IPS-NIHi11 (cell line): ENCODE measurements around the gene MMUT.
"Not testable (repeated sequence)": the region's sequence is repeated elsewhere in the genome, so short reads cannot be mapped to it uniquely, and the experiment has no call there.

Source experiments
- DNase-seq: peaks from one replicate; pipeline ENCODE4 v3.0.0; 2012; ENCODE audit warnings: mixed read lengths, low spot score

The MMUT gene

DNA sequence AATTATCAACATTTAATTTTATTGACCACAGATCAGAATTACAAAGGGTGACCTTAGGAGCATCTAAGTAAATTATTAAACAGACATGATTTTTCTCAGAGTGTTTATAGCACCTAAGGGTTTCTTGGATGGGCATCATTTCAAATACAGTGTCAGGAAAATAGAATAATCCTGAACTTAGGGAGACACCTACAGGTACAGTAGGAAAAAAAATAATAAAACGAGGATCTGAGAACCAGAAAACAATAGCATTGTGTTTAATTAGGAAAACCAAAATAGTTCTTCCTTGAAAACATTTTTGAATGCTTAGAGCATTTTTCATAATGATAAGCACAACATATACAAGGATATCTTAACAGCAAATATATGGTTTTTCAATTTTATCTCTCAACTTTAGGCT is 39.2 kb downstream of the MMUT start:
- DNase-seq: no peak

DNA sequence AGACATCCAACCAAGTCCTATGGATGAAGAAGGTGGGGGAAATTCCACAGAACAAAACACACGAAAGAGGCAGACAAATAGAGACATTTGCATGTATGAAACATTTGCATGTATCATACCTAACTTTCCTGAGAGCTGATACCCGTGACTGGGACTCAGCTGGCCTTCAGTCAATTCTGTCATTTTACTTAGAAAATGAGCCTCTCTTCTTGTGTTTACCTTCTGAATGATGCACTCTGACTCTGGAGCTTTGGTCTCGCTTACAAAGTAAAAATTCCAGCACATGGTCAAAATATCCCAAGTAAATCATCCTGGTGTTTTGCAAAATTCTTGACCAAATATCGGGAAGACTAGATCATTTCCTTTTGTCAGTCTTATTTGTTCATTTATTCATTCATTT is 46.9 kb downstream of the MMUT start:
- no peak for DNase-seq

DNA sequence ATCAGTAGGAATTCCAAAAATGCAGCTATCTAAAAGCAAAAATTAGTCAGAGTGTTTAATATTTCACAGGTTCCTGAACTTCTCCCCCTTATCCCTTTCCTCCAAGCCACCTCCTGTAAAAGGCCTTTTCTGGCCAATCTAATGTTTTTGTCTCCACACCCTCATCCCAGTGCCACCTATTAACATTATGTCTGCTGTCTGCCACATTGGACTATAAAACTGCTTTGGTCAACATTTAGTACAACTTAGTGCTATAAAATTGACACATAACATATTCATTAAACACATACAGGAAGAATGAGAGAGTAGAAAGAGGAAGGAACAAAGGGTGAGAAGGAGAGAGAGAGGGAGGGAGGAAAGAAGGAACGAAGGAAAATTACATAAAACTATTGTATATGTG is 47.7 kb downstream of the MMUT start:
- DNase-seq: no peak

DNA sequence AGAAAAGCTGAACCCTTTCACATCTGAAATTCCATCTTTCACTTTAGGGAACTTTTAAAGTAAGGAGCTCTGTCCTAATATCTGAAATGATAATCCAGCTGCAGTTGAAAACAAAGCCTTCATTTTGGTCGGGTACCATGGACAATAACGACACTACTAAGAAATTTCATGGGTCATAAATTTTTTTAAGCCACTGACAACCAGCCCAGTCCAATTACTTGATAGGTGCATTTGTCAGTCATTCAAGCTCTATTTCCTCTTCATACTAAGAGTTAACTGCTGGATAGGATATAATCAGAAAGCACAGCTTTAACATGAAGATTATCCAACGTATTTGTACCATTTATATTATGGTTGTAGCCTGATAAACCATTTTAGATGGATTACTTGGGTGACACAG is 52.5 kb downstream of the MMUT start:
- DNase-seq: no peak

DNA sequence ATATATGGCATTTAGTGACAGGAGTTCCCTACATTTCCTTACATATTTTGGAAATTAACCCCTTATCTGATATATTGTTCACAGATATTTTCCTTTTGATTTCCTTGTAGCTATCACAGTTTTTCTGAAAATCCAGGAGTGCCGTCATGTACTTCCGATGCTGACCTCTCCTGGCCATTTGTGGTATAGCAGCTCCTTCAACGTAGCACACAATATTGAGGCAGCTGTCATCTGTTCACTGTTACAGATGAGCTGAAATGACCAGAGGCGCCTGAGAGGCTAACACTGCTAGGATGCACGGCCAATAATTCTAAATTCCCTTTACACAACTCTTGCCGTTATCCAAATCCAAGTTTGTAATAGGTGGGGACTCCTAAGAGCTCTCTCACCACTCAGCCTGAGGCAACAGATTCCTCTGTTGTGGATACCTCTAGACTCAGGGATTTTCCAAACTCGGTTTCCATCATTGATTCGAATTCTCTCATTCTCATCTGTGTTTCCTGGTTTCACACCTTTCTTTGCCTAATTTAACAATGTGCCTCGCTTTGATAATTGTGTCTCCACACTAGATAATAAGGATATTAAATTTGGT is 53.0 kb downstream of the MMUT start:
- peak; percentile 57 for DNase-seq

DNA sequence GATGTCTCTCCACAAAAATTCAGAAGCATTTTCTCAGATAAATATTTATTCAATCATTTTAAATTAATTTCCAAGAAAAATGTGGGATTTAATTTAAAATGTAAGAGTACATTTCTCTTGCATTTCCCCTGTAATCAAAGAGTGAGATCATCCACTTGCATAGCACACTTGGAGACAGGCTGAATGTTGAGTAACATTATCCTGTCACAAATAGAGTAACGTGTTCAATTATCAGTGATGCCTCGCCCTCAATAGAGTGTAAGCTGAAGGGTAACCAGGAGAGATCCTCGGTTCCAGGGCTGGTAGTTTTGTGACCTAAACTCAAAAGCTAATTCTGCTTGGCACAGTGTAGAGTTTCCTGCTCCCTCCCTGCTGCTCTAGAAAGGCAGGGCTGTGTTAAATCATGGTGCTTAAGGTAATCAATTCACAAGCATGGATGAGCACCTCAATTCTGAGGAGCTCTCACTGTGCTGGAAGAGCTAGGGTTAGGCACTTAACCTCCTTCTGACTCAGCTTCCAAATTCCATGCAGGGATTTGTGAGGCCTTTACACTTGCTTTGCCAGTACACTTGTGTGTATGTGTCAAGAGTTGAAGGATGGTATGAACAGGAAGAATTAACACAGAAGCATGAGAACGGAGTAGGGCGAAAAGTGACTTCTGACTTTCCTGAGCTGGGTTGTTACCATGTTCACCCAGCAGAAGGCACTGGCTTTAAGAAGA is 56.6 kb downstream of the MMUT start:
- no peak for DNase-seq

DNA sequence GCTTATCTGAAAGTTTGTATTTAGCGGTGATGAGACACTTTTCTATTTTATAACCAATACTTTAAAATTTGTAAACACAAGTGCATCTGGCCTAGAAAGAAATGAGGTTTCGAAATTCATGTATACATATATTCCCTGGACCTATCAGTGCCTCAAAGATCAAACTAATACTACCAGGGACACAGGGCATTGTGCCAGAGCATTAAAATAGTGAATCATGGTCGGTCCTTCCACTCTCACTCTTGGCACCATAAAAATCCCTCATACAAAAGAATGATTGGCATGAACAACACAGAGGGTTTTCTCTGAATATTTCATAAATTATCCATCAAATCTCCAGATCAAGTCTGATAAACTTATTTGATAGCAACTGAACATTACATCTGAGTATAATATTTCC is 62.0 kb downstream of the MMUT start:
- DNase-seq: no peak

DNA sequence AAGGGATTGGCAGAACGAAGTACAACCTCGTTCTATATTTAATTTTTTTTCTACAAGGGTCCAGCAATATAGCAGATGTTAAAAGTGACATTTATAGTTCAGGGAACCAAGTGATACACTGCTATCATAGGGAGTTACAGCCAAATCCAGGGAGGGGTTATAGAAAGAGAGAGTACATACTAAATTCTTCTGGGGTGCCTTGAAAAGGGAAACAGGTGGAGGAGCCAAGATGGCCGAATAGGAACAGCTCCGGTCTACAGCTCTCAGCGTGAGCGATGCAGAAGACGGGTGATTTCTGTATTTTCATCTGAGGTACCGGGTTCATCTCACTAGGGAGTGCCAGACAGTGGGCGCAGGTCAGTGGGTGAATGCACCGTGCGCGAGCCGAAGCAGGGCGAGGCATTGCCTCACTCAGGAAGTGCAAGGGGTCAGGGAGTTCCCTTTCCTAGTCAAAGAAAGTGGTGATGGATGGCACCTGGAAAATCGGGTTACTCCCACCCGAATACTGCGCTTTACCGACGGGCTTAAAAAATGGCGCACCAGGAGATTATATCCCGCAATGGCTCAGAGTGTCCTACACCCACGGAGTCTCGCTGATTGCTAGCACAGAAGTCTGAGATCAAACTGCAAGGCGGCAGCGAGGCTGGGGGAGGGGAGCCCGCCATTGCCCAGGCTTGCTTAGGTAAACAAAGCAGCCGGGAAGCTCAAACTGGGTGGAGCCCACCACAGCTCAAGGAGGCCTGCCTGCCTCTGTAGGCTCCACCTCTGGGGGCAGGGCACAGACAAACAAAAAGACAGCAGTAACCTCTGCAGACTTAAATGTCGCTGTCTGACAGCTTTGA is 76.2 kb downstream of the MMUT start:
- DNase-seq: not testable (repeated sequence)

DNA sequence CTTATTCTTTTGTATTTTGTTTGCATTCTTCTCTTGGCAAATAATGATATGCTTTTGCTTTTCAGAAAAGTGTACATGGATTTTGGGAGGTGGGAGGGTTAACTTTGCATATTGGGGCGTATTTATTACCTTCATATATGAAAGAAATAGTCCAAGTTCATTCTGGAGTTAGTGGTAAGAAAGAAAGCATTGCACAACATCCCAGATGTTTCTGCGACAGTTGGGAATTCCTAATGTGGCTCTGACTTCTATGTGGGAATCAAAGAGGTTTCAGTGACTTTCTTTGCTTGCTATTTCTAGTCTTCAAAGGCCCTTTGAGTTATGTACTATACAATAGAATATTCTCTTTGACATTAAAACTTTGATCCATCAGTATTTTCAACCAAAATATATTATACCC is 78.1 kb downstream of the MMUT start:
- DNase-seq: no peak
